Stimulated activated CD8-positive, alpha-beta memory T cell treated with anti-CD3 and anti-CD28 coated beads, Interleukin-7, amount 100 ng/mL, for 24 hours (primary cell): ENCODE measurements around the gene ALG6.
A peak's percentile ranks its signal among the peaks of the same experiment; 100 is the strongest.

Experiments
- DNase-seq: peaks from one replicate; pipeline ENCODE4 v3.0.0-alpha.2; 2020; ENCODE audit warnings: low read depth

The ALG6 gene

GRCh38 chr1:63367215-63368103 lies at the start of gene ALG6:
Gene ALG6, plus strand, starts transcription at chr1:63367627. Its CDS starts 3,351 bp downstream, at chr1:63370978.
- peak; percentile 83 for DNase-seq

GRCh38 chr1:63317817-63318152 lies 49.6 kb upstream of the ALG6 start:
- DNase-seq: no peak

GRCh38 chr1:63318201-63318979 lies 49.0 kb upstream of the ALG6 start:
- no peak for DNase-seq

GRCh38 chr1:63319046-63320021 lies 48.1 kb upstream of the ALG6 start:
- no peak for DNase-seq

- no peak for DNase-seq
These were observed 47.3 kb upstream of the ALG6 start for GRCh38 chr1:63320022-63320721.

- DNase-seq: no peak
These were observed 46.2 kb upstream of the ALG6 start for GRCh38 chr1:63321066-63321784.

GRCh38 chr1:63321785-63322113 lies 45.7 kb upstream of the ALG6 start:
- no peak for DNase-seq

- no peak for DNase-seq
These were observed 45.1 kb upstream of the ALG6 start, which contains the start of gene FOXD3 for GRCh38 chr1:63322114-63322943. Gene FOXD3, plus strand, starts transcription at chr1:63322567. Its CDS starts 492 bp downstream, at chr1:63323059.

- no peak for DNase-seq
These were observed 44.2 kb upstream of the ALG6 start for GRCh38 chr1:63322944-63323864.

GRCh38 chr1:63323865-63324778 lies 43.3 kb upstream of the ALG6 start:
- DNase-seq: no peak

- DNase-seq: no peak
These were observed 42.7 kb upstream of the ALG6 start for GRCh38 chr1:63324779-63325119.

- no peak for DNase-seq
These were observed 42.0 kb upstream of the ALG6 start for GRCh38 chr1:63325279-63325985.

- DNase-seq: no peak
These were observed 41.3 kb upstream of the ALG6 start for GRCh38 chr1:63326106-63326472.

- DNase-seq: no peak
These were observed 40.7 kb upstream of the ALG6 start for GRCh38 chr1:63326473-63327380.

GRCh38 chr1:63327417-63328054 lies 39.9 kb upstream of the ALG6 start:
- no peak for DNase-seq

GRCh38 chr1:63328122-63328521 lies 39.3 kb upstream of the ALG6 start:
- DNase-seq: no peak
